GM23338 (cell line): ENCODE results near the gene CD70. TPM values are rescaled to one million over a fixed set of nuclear protein-coding genes. Genes with fewer than 3 reads are reported as not detected.

ENCODE experiments used
- ATAC-seq: fragments of 200-7000 bp; cut with Tn5 transposase; 3 replicates; pipeline ENCODE4 v1.9.1; 2020
- DNase-seq: peaks from one replicate; pipeline ENCODE4 v3.0.0-alpha.2; 2015; ENCODE audit warnings: low spot score
- H2AFZ ChIP-seq: fragments of 200-600 bp; sonication (generic); 2 replicates; pipeline ENCODE4 v1.8.0; 2016; ENCODE audit warnings: antibody characterized with exemption, mild to moderate bottlenecking, moderate library complexity
- H3F3A ChIP-seq: fragments of 200-600 bp; sonication (generic); replicated peaks from 2 replicates; pipeline ENCODE4 v1.8.0; 2017; ENCODE audit warnings: antibody characterized with exemption, mixed run types, low read depth
- H3K27ac ChIP-seq: fragments of 200-600 bp; sonication (generic); 2 replicates; pipeline ENCODE4 v1.6.1; 2016; ENCODE audit warnings: low read depth
- H3K27me3 ChIP-seq: fragments of 200-600 bp; sonication (generic); 2 replicates; pipeline ENCODE4 v1.8.0; 2016; ENCODE audit warnings: mild to moderate bottlenecking, mixed run types, moderate library complexity; ENCODE audit not compliant: insufficient read depth
- H3K36me3 ChIP-seq: fragments of 200-600 bp; sonication (generic); 2 replicates; pipeline ENCODE4 v1.8.0; 2016; ENCODE audit warnings: mild to moderate bottlenecking; ENCODE audit not compliant: insufficient read depth
- H3K4me1 ChIP-seq: fragments of 200-600 bp; sonication (generic); 2 replicates; pipeline ENCODE4 v1.8.0; 2016; ENCODE audit warnings: mild to moderate bottlenecking, moderate library complexity; ENCODE audit not compliant: insufficient read depth
- H3K4me2 ChIP-seq: fragments of 200-600 bp; sonication (generic); 2 replicates; pipeline ENCODE4 v1.7.1; 2017; ENCODE audit warnings: mixed run types
- H3K4me3 ChIP-seq: fragments of 200-600 bp; sonication (generic); 2 replicates; pipeline ENCODE4 v1.6.1; 2016; ENCODE audit warnings: mixed run types
- H3K79me2 ChIP-seq: fragments of 200-600 bp; sonication (generic); replicated peaks from 2 replicates; pipeline ENCODE4 v1.8.0; 2017; ENCODE audit warnings: mild to moderate bottlenecking; ENCODE audit not compliant: insufficient read depth
- H3K9me2 ChIP-seq: fragments of 200-600 bp; sonication (generic); 2 replicates; pipeline ENCODE4 v1.8.0; 2017; ENCODE audit not compliant: insufficient read depth
- H4K20me1 ChIP-seq: fragments of 200-600 bp; sonication (generic); replicated peaks from 2 replicates; pipeline ENCODE4 v1.8.0; 2017; ENCODE audit warnings: mild to moderate bottlenecking; ENCODE audit not compliant: insufficient read depth
- H3K27ac Mint-ChIP-seq: 2 replicates; pipeline ENCODE4 v1.8.0; 2020; ENCODE audit warnings: inconsistent platforms, mild to moderate bottlenecking, moderate library complexity, mixed read lengths
- H3K27me3 Mint-ChIP-seq: 3 replicates; pipeline ENCODE4 v1.8.0; 2022; ENCODE audit warnings: low read depth, mild to moderate bottlenecking, moderate library complexity, mixed read lengths, inconsistent platforms; ENCODE audit not compliant: insufficient read depth, poor library complexity
- H3K36me3 Mint-ChIP-seq: 3 replicates; pipeline ENCODE4 v1.8.0; 2021; ENCODE audit warnings: low read depth, mild to moderate bottlenecking, inconsistent platforms, moderate library complexity, mixed read lengths
- H3K4me1 Mint-ChIP-seq: 3 replicates; pipeline ENCODE4 v1.8.0; 2020; ENCODE audit warnings: mild to moderate bottlenecking, inconsistent platforms, mixed read lengths
- H3K4me3 Mint-ChIP-seq: 3 replicates; pipeline ENCODE4 v1.8.0; 2021; ENCODE audit warnings: moderate library complexity, mild to moderate bottlenecking, inconsistent platforms, mixed read lengths
- H3K9me3 Mint-ChIP-seq: 3 replicates; pipeline ENCODE4 v1.8.0; 2020; ENCODE audit warnings: moderate library complexity, mild to moderate bottlenecking, inconsistent platforms, mixed read lengths
- CREB1 ChIP-seq: fragments of 250-450 bp; sonication (Bioruptor Pico); IDR thresholded peaks from 2 replicates; pipeline ENCODE4 v1.5.0; 2020; ENCODE audit warnings: low read depth, mild to moderate bottlenecking, moderate library complexity
- EZH2 ChIP-seq: fragments of 200-600 bp; sonication (generic); IDR thresholded peaks from one replicate; pipeline ENCODE4 v1.8.0; 2017; ENCODE audit warnings: antibody characterized with exemption, mild to moderate bottlenecking, low read depth; ENCODE audit not compliant: unreplicated experiment
- EZH2phosphoT487 ChIP-seq: fragments of 200-600 bp; sonication (generic); IDR thresholded peaks from one replicate; pipeline ENCODE4 v1.8.1; 2018; ENCODE audit warnings: antibody characterized with exemption; ENCODE audit not compliant: unreplicated experiment
- JUNB ChIP-seq: IDR thresholded peaks from one replicate; pipeline ENCODE4 v1.6.1; 2016; ENCODE audit warnings: antibody characterized with exemption; ENCODE audit not compliant: unreplicated experiment
- NANOG ChIP-seq: IDR thresholded peaks from 2 replicates; pipeline ENCODE4 v1.6.1; 2016; ENCODE audit warnings: antibody characterized with exemption, borderline replicate concordance
- POLR2AphosphoS5 ChIP-seq: IDR thresholded peaks from 2 replicates; pipeline ENCODE4 v1.6.1; 2016; ENCODE audit warnings: antibody characterized with exemption, low read depth
- ZNF114 ChIP-seq: fragments of 250-450 bp; sonication (Bioruptor Pico); IDR thresholded peaks from 2 replicates; pipeline ENCODE4 v1.5.0; 2020; ENCODE audit warnings: mild to moderate bottlenecking, moderate library complexity
- ZNF331 ChIP-seq: fragments of 250-450 bp; sonication (Bioruptor Pico); IDR thresholded peaks from 2 replicates; pipeline ENCODE4 v1.5.0; 2020; ENCODE audit warnings: low read depth, mild to moderate bottlenecking, moderate library complexity
- polyA plus RNA-seq: library from polyadenylated mRNA; unstranded; fragments of >200 nt; fragmentation: Nextera tagmentation; extraction: Ambion mirVana; gene quantifications from 2 replicates; pipeline ENCODE4 v1.2.1, GENCODE V29; 2016
- total RNA-seq: library from RNA; depleted of rRNA; stranded (reverse); fragments of >200 nt; shearing (Covaris generic); gene quantifications from 2 replicates; pipeline ENCODE4 v1.2.3, GENCODE V29; 2014
- TF ChIP-seq, protein P1 (sequence below): fragments of 250-450 bp; sonication (Bioruptor Pico); IDR thresholded peaks from 2 replicates; pipeline ENCODE4 v1.5.0; 2020; ENCODE audit warnings: mild to moderate bottlenecking, moderate library complexity

CD70 gene
- total and polyA plus RNA-seq, 2 experiments from 2014 or later = 2.0 to 7.3 TPM

DNA sequence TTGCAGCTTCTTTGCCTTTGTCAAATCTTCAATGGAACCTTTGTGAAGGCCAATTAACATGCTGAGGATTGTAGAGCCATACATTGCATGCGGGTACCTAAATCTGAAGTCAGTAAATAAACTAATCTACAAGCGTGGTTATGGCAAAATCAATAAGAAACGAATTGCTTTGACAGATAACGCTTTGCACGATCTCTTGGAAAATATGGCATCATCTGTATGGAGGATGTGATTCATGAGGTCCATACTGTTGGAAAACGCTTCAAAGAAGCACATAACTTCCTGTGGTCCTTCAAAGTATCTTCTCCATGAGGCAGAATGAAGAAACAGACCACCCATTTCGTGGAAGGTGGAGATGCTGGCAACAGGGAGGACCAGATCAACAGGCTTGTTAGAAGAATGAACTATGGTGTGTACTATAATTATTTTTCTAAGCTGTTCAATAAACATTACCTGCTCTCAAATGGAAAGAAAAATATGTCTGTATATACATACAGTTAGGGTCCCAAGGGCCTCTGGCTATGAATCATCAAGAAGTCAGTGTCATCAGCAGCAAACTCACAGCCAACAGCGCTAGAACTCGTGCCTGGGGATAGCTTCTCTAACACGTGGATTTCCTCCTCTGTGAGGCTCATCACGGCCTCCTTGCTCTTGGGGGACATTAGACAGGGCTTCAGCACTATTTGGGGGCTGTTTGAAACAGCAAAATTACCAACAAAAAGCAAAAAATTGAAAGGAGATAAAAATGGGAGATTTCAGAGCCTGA lies 2.9 kb upstream of the CD70 start:
- Histone ChIP-seq H3K27me3 (peaks cover 54% of the 10 kb centered on the region), H3K36me3 (no peaks in the 10 kb centered on the region), H3K79me2 (no peaks in the 10 kb centered on the region), H2AFZ (no peak overlapping the region), H3K9me2 (no peaks in the 10 kb centered on the region), H3K27ac (no peak overlapping the region), H4K20me1 (peaks cover 6% of the 10 kb centered on the region; the same call in 1 of the 2 replicates), H3K4me1 (peaks cover 20% of the 10 kb centered on the region), H3K4me3 (no peak overlapping the region), H3K4me2 (no peak overlapping the region), H3F3A (0 out of 2 replicates have a peak, but pooled peaks cover 8% of the 10 kb centered on the region)
- Mint-ChIP-seq H3K27me3 (peaks cover 34% of the 10 kb centered on the region), H3K36me3 (peaks cover 19% of the 10 kb centered on the region), H3K4me1 (peaks cover 15% of the 10 kb centered on the region), H3K4me3 (no peak overlapping the region), H3K9me3 (peaks cover 80% of the 10 kb centered on the region), H3K27ac (no peak overlapping the region)
- TF ChIP-seq JUNB (no peak), EZH2 (no peak), ZNF331 (no peak), POLR2AphosphoS5 (no peak), CREB1 (CRISPR knock-in tag) (no peak), NANOG (no peak), EZH2phosphoT487 (no peak), ZNF114 (CRISPR knock-in tag) (no peak)
- TF ChIP-seq, protein P1, sequence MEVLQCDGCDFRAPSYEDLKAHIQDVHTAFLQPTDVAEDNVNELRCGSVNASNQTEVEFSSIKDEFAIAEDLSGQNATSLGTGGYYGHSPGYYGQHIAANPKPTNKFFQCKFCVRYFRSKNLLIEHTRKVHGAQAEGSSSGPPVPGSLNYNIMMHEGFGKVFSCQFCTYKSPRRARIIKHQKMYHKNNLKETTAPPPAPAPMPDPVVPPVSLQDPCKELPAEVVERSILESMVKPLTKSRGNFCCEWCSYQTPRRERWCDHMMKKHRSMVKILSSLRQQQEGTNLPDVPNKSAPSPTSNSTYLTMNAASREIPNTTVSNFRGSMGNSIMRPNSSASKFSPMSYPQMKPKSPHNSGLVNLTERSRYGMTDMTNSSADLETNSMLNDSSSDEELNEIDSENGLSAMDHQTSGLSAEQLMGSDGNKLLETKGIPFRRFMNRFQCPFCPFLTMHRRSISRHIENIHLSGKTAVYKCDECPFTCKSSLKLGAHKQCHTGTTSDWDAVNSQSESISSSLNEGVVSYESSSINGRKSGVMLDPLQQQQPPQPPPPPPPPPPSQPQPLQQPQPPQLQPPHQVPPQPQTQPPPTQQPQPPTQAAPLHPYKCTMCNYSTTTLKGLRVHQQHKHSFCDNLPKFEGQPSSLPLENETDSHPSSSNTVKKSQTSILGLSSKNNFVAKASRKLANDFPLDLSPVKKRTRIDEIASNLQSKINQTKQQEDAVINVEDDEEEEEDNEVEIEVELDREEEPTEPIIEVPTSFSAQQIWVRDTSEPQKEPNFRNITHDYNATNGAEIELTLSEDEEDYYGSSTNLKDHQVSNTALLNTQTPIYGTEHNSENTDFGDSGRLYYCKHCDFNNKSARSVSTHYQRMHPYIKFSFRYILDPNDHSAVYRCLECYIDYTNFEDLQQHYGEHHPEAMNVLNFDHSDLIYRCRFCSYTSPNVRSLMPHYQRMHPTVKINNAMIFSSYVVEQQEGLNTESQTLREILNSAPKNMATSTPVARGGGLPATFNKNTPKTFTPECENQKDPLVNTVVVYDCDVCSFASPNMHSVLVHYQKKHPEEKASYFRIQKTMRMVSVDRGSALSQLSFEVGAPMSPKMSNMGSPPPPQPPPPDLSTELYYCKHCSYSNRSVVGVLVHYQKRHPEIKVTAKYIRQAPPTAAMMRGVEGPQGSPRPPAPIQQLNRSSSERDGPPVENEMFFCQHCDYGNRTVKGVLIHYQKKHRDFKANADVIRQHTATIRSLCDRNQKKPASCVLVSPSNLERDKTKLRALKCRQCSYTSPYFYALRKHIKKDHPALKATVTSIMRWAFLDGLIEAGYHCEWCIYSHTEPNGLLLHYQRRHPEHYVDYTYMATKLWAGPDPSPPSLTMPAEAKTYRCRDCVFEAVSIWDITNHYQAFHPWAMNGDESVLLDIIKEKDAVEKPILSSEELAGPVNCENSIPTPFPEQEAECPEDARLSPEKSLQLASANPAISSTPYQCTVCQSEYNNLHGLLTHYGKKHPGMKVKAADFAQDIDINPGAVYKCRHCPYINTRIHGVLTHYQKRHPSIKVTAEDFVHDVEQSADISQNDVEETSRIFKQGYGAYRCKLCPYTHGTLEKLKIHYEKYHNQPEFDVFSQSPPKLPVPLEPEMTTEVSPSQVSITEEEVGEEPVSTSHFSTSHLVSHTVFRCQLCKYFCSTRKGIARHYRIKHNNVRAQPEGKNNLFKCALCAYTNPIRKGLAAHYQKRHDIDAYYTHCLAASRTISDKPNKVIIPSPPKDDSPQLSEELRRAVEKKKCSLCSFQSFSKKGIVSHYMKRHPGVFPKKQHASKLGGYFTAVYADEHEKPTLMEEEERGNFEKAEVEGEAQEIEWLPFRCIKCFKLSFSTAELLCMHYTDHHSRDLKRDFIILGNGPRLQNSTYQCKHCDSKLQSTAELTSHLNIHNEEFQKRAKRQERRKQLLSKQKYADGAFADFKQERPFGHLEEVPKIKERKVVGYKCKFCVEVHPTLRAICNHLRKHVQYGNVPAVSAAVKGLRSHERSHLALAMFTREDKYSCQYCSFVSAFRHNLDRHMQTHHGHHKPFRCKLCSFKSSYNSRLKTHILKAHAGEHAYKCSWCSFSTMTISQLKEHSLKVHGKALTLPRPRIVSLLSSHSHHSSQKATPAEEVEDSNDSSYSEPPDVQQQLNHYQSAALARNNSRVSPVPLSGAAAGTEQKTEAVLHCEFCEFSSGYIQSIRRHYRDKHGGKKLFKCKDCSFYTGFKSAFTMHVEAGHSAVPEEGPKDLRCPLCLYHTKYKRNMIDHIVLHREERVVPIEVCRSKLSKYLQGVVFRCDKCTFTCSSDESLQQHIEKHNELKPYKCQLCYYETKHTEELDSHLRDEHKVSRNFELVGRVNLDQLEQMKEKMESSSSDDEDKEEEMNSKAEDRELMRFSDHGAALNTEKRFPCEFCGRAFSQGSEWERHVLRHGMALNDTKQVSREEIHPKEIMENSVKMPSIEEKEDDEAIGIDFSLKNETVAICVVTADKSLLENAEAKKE (CRISPR knock-in tag) = no peak
- no peak for ATAC-seq
- DNase-seq = no peak
